Measurements from ENCODE around the gene BCL6.

DNA sequence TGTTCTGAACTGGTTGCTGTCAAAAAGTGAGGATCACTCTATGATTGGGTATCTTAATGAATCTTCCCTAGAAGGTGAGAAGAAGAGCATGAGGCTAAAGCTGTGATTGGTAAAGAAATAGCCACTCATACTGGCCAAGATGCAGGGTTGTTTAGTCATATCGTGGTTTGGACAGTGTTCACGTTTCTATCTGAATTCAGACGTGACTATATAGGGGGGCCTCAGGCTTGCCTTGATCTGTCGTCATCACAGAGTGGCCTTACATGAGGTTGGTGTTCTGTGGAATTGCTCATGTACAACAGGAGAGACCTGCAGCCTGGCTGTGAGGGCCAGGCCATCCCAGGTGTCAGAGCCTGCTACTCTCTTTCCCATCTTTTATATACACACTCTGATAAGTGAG lies 55.3 kb downstream of the BCL6 start:
- TF ChIP-seq, protein P1, sequence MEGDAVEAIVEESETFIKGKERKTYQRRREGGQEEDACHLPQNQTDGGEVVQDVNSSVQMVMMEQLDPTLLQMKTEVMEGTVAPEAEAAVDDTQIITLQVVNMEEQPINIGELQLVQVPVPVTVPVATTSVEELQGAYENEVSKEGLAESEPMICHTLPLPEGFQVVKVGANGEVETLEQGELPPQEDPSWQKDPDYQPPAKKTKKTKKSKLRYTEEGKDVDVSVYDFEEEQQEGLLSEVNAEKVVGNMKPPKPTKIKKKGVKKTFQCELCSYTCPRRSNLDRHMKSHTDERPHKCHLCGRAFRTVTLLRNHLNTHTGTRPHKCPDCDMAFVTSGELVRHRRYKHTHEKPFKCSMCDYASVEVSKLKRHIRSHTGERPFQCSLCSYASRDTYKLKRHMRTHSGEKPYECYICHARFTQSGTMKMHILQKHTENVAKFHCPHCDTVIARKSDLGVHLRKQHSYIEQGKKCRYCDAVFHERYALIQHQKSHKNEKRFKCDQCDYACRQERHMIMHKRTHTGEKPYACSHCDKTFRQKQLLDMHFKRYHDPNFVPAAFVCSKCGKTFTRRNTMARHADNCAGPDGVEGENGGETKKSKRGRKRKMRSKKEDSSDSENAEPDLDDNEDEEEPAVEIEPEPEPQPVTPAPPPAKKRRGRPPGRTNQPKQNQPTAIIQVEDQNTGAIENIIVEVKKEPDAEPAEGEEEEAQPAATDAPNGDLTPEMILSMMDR (IDR thresholded peaks at IDR 0.05), result no peak
- no peak for TF ChIP-seq EZH2 (IDR thresholded peaks at IDR 0.05; ENCODE audit: borderline replicate concordance, insufficient read depth, low read depth, low read length, poor library complexity, severe bottlenecking)
